ENCODE results near the gene RETREG2. TPM values are rescaled to one million over a fixed set of nuclear protein-coding genes. Genes with fewer than 3 reads are reported as not detected.

RETREG2 gene
- total RNA-seq (2014; rRNA removed; shearing (Covaris generic)), result 33.3 and 48.8 TPM in 2 replicates

- peak; percentile 93 for DNase-seq (ENCODE audit: low read depth)
Observed at GRCh38 chr2:219177552-219178376, at the start of gene RETREG2. TSS of gene RETREG2 (plus strand) at chr2:219178275. CDS start at chr2:219178353, 78 bp downstream.

- no peak for DNase-seq (ENCODE audit: low read depth)
Observed at GRCh38 chr2:219128396-219128795, 49.7 kb upstream of the RETREG2 start.

- DNase-seq (ENCODE audit: low read depth), result no peak
Observed at GRCh38 chr2:219129589-219129988, 48.5 kb upstream of the RETREG2 start.

GRCh38 chr2:219131327-219131726 is 46.7 kb upstream of the RETREG2 start:
- DNase-seq (ENCODE audit: low read depth), result no peak

GRCh38 chr2:219131744-219132143 is 46.3 kb upstream of the RETREG2 start:
- no peak for DNase-seq (ENCODE audit: low read depth)

GRCh38 chr2:219133976-219134375 is 44.1 kb upstream of the RETREG2 start:
- no peak for DNase-seq (ENCODE audit: low read depth)

- no peak for DNase-seq (ENCODE audit: low read depth)
Observed at GRCh38 chr2:219140722-219141121, 37.4 kb upstream of the RETREG2 start.

GRCh38 chr2:219142329-219142728 is 35.7 kb upstream of the RETREG2 start:
- DNase-seq (ENCODE audit: low read depth), result peak; percentile 96

- no peak for DNase-seq (ENCODE audit: low read depth)
Observed at GRCh38 chr2:219149667-219150066, 28.4 kb upstream of the RETREG2 start.

GRCh38 chr2:219155054-219155644 is 22.9 kb upstream of the RETREG2 start:
- peak; percentile 61 for DNase-seq (ENCODE audit: low read depth)

- no peak for DNase-seq (ENCODE audit: low read depth)
Observed at GRCh38 chr2:219157396-219157795, 20.7 kb upstream of the RETREG2 start.

- DNase-seq (ENCODE audit: low read depth), result no peak
Observed at GRCh38 chr2:219158025-219158424, 20.1 kb upstream of the RETREG2 start.

- DNase-seq (ENCODE audit: low read depth), result no peak
Observed at GRCh38 chr2:219158586-219158985, 19.5 kb upstream of the RETREG2 start.

GRCh38 chr2:219159771-219160185 is 18.3 kb upstream of the RETREG2 start:
- DNase-seq (ENCODE audit: low read depth), result no peak

GRCh38 chr2:219160186-219161017 is 17.7 kb upstream of the RETREG2 start, which contains the start of gene NHEJ1:
TSS of gene NHEJ1 (minus strand) at chr2:219160815. CDS start at chr2:219158362, 2,453 bp downstream.
- peak; percentile 94 for DNase-seq (ENCODE audit: low read depth)

GRCh38 chr2:219161097-219161496 is 17.0 kb upstream of the RETREG2 start:
- DNase-seq (ENCODE audit: low read depth), result no peak

GRCh38 chr2:219163156-219163555 is 14.9 kb upstream of the RETREG2 start:
- no peak for DNase-seq (ENCODE audit: low read depth)

GRCh38 chr2:219165058-219165911 is 12.8 kb upstream of the RETREG2 start:
- DNase-seq (ENCODE audit: low read depth), result no peak

- no peak for DNase-seq (ENCODE audit: low read depth)
Observed at GRCh38 chr2:219167997-219168396, 10.1 kb upstream of the RETREG2 start.

GRCh38 chr2:219168526-219168925 is 9.5 kb upstream of the RETREG2 start:
- DNase-seq (ENCODE audit: low read depth), result no peak

GRCh38 chr2:219168932-219169331 is 9.1 kb upstream of the RETREG2 start:
- no peak for DNase-seq (ENCODE audit: low read depth)
